ENCODE results near the gene OPTC.

Gene OPTC

DNA sequence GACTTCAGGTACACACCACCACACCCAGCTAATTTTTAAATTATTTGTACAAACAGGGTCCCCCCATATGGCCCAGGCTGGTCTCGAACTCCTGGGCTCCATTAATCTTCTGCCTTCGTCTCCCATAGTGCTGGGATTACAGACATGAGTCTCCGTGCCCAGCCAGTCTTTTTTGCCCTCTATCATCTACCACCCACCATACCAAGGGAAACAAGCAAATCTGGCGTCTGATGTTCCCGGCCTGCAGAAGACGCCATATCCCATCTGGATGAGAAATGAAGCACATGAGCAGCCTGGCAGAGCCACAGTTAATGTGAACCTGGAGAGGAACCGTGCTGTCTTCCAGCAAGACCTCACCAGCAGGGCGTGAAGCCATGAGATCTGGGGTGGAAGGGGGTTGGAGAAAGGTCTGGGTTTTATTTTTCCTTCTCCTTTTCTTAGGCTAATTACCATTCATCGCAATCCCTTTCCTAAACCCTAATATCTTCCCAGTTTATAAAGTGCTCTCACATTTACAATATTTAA, 20.1 kb upstream of the OPTC start:
- Histone ChIP-seq H3K36me3 (ENCODE audit: control insufficient read depth in 1 of 2, insufficient read depth in 2 of 2, low read length in 2 of 2) (no peaks in the 10 kb centered on the region), H3K9me3 (ENCODE audit: control insufficient read depth in 1 of 2, low read length in 2 of 2) (no peaks in the 10 kb centered on the region), H3K9ac (ENCODE audit: low read depth in 1 of 2, low read length in 2 of 2) (no peak overlapping the region), H3K4me1 (ENCODE audit: control insufficient read depth in 1 of 2, insufficient read depth in 2 of 2, low read length in 2 of 2) (peaks cover 0 to 4% of the 10 kb centered on the region in 2 donors), H3K4me3 (ENCODE audit: low read depth in 1 of 2, low read length in 2 of 2) (no peak overlapping the region), H3K27me3 (ENCODE audit: control insufficient read depth in 1 of 2, insufficient read depth in 2 of 2, low read length in 2 of 2) (peaks cover 0 to 14% of the 10 kb centered on the region in 2 donors), H3K27ac (ENCODE audit: low read depth, low read length) (no peak overlapping the region)

DNA sequence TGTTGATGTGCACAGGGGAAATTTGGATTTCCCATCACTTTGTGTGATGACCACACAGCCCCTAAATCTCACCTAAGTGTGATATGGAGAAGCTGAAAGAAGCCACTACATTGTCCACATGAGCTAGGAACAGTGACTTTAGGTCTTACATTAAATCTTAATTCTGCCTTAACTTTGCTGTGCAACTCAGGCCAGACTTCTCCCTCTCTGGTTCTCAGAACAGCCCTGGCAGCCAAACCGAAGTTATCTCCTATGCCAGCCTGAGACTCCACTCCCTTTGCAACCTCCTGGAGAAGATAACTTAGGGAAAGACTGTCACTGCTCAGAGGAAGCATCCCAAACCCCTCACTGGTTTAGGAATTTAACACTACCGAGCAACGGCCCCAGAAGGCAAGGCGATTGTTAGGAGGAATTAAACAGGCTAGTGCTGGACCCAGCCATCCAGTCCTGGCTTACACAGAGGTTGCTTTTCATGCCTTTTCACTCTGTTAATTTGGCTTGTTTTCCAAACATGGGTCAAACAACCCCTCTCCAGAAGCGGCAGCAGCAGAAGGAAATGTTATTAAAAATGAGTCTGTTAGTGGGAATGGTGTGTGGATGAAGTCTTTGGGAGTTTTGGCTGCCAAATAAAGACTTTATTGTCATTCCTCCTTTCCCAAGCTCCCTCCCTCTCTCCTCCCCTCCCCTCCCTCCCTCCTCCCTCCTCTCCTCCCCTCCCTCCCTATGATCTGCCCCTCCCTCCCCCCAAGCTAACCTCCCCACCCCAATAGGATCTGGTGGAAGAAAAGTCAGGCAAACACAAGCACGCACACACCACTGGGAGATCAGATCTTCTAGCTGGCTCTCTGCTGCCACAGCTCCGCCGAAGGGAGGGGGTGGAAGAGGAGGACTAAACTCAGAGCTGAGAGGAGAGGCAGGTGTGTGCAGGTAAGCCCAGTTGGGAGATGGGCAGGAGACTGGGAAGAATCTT, 18.7 kb upstream of the OPTC start, which contains the start of gene PRELP:
PRELP (plus strand) TSS at position 795 of the 970 bp plus-strand sequence. CDS start 7,379 bp downstream, outside the sequence.
- Histone ChIP-seq H3K27ac (ENCODE audit: low read depth, low read length) (no peak within 1 kb of the TSS), H3K36me3 (ENCODE audit: control insufficient read depth in 1 of 2, insufficient read depth in 2 of 2, low read length in 2 of 2) (no peaks in the 10 kb centered on the region), H3K4me1 (ENCODE audit: control insufficient read depth in 1 of 2, insufficient read depth in 2 of 2, low read length in 2 of 2) (peaks cover 0 to 7% of the 10 kb centered on the region in 2 donors), H3K9me3 (ENCODE audit: control insufficient read depth in 1 of 2, low read length in 2 of 2) (no peaks in the 10 kb centered on the region), H3K4me3 (ENCODE audit: low read depth in 1 of 2, low read length in 2 of 2) (peak within 1 kb of the TSS; percentile 0 to 29), H3K9ac (ENCODE audit: low read depth in 1 of 2, low read length in 2 of 2) (peak within 1 kb of the TSS; percentile 20 to 27), H3K27me3 (ENCODE audit: control insufficient read depth in 1 of 2, insufficient read depth in 2 of 2, low read length in 2 of 2) (peaks cover 0 to 14% of the 10 kb centered on the region in 2 donors)

DNA sequence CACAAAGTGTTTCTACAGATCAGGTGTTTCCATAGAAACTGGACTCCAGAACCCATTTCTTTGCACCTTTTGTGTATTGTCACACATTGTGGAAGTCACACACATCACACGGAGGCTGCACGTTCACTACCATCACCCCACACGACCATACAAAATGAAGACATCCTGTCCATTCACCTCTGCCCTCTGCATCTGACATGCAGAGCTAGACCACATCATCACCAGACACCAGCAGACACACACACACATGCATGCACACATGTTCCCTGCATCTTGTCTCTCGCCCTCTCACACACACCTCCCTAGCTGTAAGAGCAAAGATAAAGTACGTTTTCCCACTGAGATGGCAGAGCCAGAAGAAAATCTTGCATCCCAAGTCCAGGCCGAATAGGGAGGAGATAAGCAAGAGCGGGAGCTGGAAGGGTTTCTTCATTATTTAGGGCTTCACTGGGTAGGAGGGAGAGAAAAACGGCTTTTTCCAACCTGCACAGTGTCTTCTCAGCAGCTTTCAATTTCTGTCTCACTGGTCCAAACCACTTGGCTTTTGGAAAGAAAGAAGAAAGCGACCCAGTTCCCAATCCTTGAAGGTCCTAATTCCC, 17.6 kb upstream of the OPTC start:
- Histone ChIP-seq H3K27me3 (ENCODE audit: control insufficient read depth in 1 of 2, insufficient read depth in 2 of 2, low read length in 2 of 2) (peaks cover 0 to 14% of the 10 kb centered on the region in 2 donors), H3K27ac (ENCODE audit: low read depth, low read length) (no peak overlapping the region), H3K4me3 (ENCODE audit: low read depth in 1 of 2, low read length in 2 of 2) (peak overlapping the region; percentile 0 to 29), H3K4me1 (ENCODE audit: control insufficient read depth in 1 of 2, insufficient read depth in 2 of 2, low read length in 2 of 2) (peaks cover 5 to 13% of the 10 kb centered on the region in 2 donors), H3K9ac (ENCODE audit: low read depth in 1 of 2, low read length in 2 of 2) (peak overlapping the region in 1 of 2 donors; percentile 27), H3K9me3 (ENCODE audit: control insufficient read depth in 1 of 2, low read length in 2 of 2) (no peaks in the 10 kb centered on the region), H3K36me3 (ENCODE audit: control insufficient read depth in 1 of 2, insufficient read depth in 2 of 2, low read length in 2 of 2) (no peaks in the 10 kb centered on the region)

DNA sequence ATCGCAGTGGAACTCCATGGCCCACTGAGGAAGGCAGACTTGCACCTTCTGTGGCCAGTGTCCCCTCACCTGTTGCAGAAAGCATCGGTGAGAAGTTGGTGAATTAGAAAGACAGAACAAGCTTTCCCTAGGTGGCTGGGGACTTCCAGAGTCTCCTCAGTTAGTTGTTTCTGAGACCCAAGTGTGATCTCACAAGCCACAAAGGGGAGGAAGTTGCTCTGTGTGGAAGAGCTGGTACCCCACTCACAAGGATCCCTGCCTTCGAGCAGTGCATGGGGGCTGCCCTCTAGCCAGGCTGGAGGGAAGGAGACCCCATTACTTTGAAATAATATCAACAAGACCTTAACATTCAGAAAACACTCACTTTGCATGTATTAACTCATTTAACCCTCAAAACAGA, 16.2 kb upstream of the OPTC start:
- H3K27me3 ChIP-seq (ENCODE audit: control insufficient read depth in 1 of 2, insufficient read depth in 2 of 2, low read length in 2 of 2), result peaks cover 0 to 9% of the 10 kb centered on the region in 2 donors
- H3K4me1 ChIP-seq (ENCODE audit: control insufficient read depth in 1 of 2, insufficient read depth in 2 of 2, low read length in 2 of 2), result peaks cover 5 to 13% of the 10 kb centered on the region in 2 donors
- H3K4me3 ChIP-seq (ENCODE audit: low read depth in 1 of 2, low read length in 2 of 2), result no peak overlapping the region
- no peak overlapping the region for H3K9ac ChIP-seq (ENCODE audit: low read depth in 1 of 2, low read length in 2 of 2)
- H3K27ac ChIP-seq (ENCODE audit: low read depth, low read length), result no peak overlapping the region
- H3K9me3 ChIP-seq (ENCODE audit: control insufficient read depth in 1 of 2, low read length in 2 of 2), result no peaks in the 10 kb centered on the region
- H3K36me3 ChIP-seq (ENCODE audit: control insufficient read depth in 1 of 2, insufficient read depth in 2 of 2, low read length in 2 of 2), result no peaks in the 10 kb centered on the region

DNA sequence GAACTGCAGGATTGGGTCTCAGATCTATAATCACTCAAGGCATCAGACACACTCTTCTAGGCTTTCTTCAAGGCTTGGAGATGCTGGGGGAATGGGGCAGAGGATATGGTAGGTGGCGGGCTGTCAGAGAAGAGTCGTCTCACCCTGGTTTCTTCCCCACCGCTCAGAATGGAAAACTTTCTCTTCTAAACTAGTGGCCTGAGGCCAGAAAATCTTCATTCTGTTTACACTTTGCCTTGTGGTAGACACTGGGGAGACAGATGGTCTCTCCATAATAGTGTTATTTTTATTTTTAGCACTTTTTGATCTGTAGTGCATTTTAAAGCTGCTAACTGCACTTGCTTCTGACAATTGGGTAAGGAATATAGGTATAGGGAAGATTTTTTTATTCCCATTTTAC, 15.7 kb upstream of the OPTC start:
- Histone ChIP-seq H3K9ac (ENCODE audit: low read depth in 1 of 2, low read length in 2 of 2) (no peak overlapping the region), H3K4me1 (ENCODE audit: control insufficient read depth in 1 of 2, insufficient read depth in 2 of 2, low read length in 2 of 2) (peaks cover 5 to 13% of the 10 kb centered on the region in 2 donors), H3K4me3 (ENCODE audit: low read depth in 1 of 2, low read length in 2 of 2) (no peak overlapping the region)

DNA sequence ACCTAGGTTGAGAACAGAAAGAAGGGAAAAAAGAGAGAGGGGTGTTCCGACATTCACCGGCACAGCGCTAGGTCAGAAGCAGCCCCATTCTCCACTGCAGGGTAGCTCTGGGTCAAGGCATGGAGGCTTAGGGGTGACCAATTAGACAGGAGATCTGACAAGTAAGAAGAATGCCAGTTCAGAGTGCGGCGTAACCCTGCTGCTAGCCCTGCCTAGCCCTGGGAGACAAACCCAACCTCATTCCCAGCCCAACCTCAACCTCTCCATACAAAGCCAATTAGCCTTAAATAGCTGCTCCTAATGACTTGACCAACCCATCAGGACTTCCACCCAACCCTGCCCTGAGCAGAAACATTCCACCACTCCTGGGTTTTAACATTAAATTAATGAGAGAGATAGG, 15.0 kb upstream of the OPTC start:
- Histone ChIP-seq H3K27me3 (ENCODE audit: control insufficient read depth in 1 of 2, insufficient read depth in 2 of 2, low read length in 2 of 2) (peaks cover 0 to 4% of the 10 kb centered on the region in 2 donors), H3K36me3 (ENCODE audit: control insufficient read depth in 1 of 2, insufficient read depth in 2 of 2, low read length in 2 of 2) (no peaks in the 10 kb centered on the region), H3K27ac (ENCODE audit: low read depth, low read length) (no peak overlapping the region), H3K4me3 (ENCODE audit: low read depth in 1 of 2, low read length in 2 of 2) (no peak overlapping the region), H3K4me1 (ENCODE audit: control insufficient read depth in 1 of 2, insufficient read depth in 2 of 2, low read length in 2 of 2) (peaks cover 5 to 13% of the 10 kb centered on the region in 2 donors), H3K9ac (ENCODE audit: low read depth in 1 of 2, low read length in 2 of 2) (no peak overlapping the region), H3K9me3 (ENCODE audit: control insufficient read depth in 1 of 2, low read length in 2 of 2) (no peaks in the 10 kb centered on the region)

More for the DNA sequence above, 15.7 kb upstream of the OPTC start:
- Histone ChIP-seq H3K27ac (ENCODE audit: low read depth, low read length) (no peak overlapping the region), H3K27me3 (ENCODE audit: control insufficient read depth in 1 of 2, insufficient read depth in 2 of 2, low read length in 2 of 2) (peaks cover 0 to 6% of the 10 kb centered on the region in 2 donors), H3K36me3 (ENCODE audit: control insufficient read depth in 1 of 2, insufficient read depth in 2 of 2, low read length in 2 of 2) (no peaks in the 10 kb centered on the region), H3K9me3 (ENCODE audit: control insufficient read depth in 1 of 2, low read length in 2 of 2) (no peaks in the 10 kb centered on the region)

DNA sequence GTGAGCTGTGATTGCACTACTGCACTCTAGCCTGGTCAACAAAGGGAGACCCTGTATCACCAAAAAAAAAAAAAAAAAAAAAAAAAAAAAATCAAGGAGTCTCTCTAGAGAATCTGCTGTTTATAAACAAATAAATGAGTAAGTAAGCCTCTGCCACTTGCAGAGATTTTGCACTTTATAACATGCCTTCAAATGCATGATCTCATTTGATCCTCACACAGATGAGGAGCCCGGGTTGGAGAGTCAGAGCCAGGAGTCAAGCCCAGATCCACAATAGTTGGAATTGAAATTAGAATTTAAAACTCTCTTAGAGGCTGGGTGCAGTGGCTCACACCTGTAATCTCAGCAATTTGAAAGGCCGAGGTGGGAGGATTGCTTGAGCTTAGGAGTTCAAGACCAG, 14.3 kb upstream of the OPTC start:
- no peak overlapping the region for H3K4me3 ChIP-seq (ENCODE audit: low read depth in 1 of 2, low read length in 2 of 2)
- H3K36me3 ChIP-seq (ENCODE audit: control insufficient read depth in 1 of 2, insufficient read depth in 2 of 2, low read length in 2 of 2), result no peaks in the 10 kb centered on the region
- H3K4me1 ChIP-seq (ENCODE audit: control insufficient read depth in 1 of 2, insufficient read depth in 2 of 2, low read length in 2 of 2), result peaks cover 5 to 13% of the 10 kb centered on the region in 2 donors
- no peak overlapping the region for H3K9ac ChIP-seq (ENCODE audit: low read depth in 1 of 2, low read length in 2 of 2)
- no peak overlapping the region for H3K27ac ChIP-seq (ENCODE audit: low read depth, low read length)
- H3K27me3 ChIP-seq (ENCODE audit: control insufficient read depth in 1 of 2, insufficient read depth in 2 of 2, low read length in 2 of 2), result peaks cover 0 to 4% of the 10 kb centered on the region in 2 donors
- no peaks in the 10 kb centered on the region for H3K9me3 ChIP-seq (ENCODE audit: control insufficient read depth in 1 of 2, low read length in 2 of 2)

DNA sequence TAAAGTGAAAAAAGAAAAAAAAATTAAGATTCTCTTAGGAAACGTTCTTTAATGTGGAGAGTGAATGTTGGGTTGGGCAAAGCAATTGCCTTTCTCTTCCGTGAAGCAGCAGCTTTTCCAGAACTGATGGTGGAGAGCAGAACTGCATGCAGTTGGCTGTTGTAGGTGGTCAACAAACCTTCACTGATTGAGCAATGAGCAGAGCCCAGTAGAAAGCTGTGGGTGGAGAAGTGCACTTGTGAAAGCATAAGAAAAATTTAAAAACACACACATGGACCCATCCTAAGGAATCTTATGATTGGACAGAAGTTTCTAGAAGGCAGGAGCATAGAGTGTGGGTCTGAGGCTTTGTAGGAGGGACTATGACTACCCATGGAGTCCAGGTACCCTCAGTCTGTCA, 13.9 kb upstream of the OPTC start:
- no peaks in the 10 kb centered on the region for H3K36me3 ChIP-seq (ENCODE audit: control insufficient read depth in 1 of 2, insufficient read depth in 2 of 2, low read length in 2 of 2)
- H3K4me3 ChIP-seq (ENCODE audit: low read depth in 1 of 2, low read length in 2 of 2), result no peak overlapping the region
- H3K27me3 ChIP-seq (ENCODE audit: control insufficient read depth in 1 of 2, insufficient read depth in 2 of 2, low read length in 2 of 2), result peaks cover 0 to 4% of the 10 kb centered on the region in 2 donors
- no peaks in the 10 kb centered on the region for H3K9me3 ChIP-seq (ENCODE audit: control insufficient read depth in 1 of 2, low read length in 2 of 2)
- no peak overlapping the region for H3K27ac ChIP-seq (ENCODE audit: low read depth, low read length)
- peaks cover 5 to 12% of the 10 kb centered on the region in 2 donors for H3K4me1 ChIP-seq (ENCODE audit: control insufficient read depth in 1 of 2, insufficient read depth in 2 of 2, low read length in 2 of 2)
- H3K9ac ChIP-seq (ENCODE audit: low read depth in 1 of 2, low read length in 2 of 2), result no peak overlapping the region

DNA sequence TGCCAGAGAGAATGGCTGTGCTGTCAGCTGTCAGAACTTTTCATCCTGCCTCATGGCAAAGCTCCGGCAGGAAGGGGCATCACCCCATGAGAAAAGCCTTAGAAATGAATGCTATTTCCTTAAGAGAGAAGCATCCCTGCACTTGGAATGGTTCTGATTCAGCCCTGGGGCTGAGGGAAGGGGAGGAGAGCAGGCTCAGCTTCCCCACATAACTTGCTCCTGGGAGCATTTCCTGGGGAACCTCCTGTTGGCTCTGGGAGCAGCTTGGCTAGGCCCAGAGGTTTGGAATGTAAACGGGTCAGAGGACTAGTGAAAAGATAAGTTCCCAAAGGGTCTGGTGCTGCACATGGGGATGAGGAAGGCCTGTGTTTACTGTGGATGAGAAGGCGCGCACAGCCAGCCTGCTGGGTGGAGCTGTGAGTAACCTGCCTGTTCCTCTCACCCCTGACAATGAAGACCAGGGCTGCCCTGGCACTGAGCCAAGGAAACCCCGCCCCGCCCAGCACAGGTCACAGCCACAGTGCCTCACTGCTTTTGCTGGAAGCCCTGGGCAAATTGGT, 13.3 kb upstream of the OPTC start:
- Histone ChIP-seq H3K4me1 (ENCODE audit: control insufficient read depth in 1 of 2, insufficient read depth in 2 of 2, low read length in 2 of 2) (peaks cover 5 to 9% of the 10 kb centered on the region in 2 donors), H3K27ac (ENCODE audit: low read depth, low read length) (no peak overlapping the region), H3K9ac (ENCODE audit: low read depth in 1 of 2, low read length in 2 of 2) (no peak overlapping the region), H3K27me3 (ENCODE audit: control insufficient read depth in 1 of 2, insufficient read depth in 2 of 2, low read length in 2 of 2) (peaks cover 0 to 4% of the 10 kb centered on the region in 2 donors), H3K4me3 (ENCODE audit: low read depth in 1 of 2, low read length in 2 of 2) (no peak overlapping the region), H3K9me3 (ENCODE audit: control insufficient read depth in 1 of 2, low read length in 2 of 2) (no peaks in the 10 kb centered on the region), H3K36me3 (ENCODE audit: control insufficient read depth in 1 of 2, insufficient read depth in 2 of 2, low read length in 2 of 2) (no peaks in the 10 kb centered on the region)

All from duodenal mucosa (tissue), 2 donors.